ENCODE measurements around the gene DNAL4. TPM values are rescaled to one million over a fixed set of nuclear protein-coding genes. Genes with fewer than 3 reads are reported as not detected.

DNAL4 gene, protein sequence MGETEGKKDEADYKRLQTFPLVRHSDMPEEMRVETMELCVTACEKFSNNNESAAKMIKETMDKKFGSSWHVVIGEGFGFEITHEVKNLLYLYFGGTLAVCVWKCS
- 10 to 100 TPM in 2 of 4 donors, 1 to 10 TPM in 2; 5.8 to 14.3 (median 8.8) TPM for total RNA-seq

DNA sequence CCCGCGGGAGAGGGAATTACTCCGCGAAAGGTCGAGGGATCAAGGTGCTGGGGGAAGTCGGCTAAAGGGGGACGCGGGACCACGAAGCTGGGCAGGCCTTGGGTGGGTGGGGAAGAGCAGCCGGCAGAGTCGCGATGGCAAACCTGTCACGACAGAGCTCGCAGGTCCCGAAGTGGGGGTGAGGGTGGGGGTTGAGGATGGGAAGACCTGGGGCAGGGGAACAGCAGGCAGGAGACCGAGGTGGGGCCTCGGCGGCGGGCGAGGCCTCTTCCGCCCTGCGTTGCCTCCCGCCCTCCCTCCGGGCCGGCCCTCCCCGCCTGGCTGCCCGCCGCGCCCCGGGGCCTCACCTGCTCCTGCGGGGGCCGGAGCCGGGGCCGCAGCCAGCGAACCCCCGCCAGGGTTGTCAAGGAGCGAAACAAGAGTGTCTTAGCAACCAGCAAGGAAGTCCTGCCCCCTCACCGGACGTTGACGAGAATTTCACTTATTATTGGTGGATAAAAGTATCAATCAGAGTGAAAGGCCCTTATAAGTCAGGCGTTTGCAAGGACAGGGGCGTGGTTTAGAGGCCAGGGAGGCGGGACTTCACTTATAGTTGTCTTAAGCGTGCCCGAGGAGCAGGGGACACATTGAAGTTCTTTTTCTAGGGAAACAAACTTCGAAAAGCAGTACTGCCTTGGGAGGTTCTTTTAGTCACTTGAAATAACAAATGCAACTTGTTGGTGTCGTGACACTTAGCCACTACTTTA, at the start of gene DNAL4:
DNAL4 (minus strand) TSS at position 423 of the 746 bp plus-strand sequence. CDS start 11,412 bp downstream, outside the sequence.
- TF ChIP-seq, protein P1, sequence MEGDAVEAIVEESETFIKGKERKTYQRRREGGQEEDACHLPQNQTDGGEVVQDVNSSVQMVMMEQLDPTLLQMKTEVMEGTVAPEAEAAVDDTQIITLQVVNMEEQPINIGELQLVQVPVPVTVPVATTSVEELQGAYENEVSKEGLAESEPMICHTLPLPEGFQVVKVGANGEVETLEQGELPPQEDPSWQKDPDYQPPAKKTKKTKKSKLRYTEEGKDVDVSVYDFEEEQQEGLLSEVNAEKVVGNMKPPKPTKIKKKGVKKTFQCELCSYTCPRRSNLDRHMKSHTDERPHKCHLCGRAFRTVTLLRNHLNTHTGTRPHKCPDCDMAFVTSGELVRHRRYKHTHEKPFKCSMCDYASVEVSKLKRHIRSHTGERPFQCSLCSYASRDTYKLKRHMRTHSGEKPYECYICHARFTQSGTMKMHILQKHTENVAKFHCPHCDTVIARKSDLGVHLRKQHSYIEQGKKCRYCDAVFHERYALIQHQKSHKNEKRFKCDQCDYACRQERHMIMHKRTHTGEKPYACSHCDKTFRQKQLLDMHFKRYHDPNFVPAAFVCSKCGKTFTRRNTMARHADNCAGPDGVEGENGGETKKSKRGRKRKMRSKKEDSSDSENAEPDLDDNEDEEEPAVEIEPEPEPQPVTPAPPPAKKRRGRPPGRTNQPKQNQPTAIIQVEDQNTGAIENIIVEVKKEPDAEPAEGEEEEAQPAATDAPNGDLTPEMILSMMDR (IDR thresholded peaks at IDR 0.05; ENCODE audit: low read depth): no peak

DNA sequence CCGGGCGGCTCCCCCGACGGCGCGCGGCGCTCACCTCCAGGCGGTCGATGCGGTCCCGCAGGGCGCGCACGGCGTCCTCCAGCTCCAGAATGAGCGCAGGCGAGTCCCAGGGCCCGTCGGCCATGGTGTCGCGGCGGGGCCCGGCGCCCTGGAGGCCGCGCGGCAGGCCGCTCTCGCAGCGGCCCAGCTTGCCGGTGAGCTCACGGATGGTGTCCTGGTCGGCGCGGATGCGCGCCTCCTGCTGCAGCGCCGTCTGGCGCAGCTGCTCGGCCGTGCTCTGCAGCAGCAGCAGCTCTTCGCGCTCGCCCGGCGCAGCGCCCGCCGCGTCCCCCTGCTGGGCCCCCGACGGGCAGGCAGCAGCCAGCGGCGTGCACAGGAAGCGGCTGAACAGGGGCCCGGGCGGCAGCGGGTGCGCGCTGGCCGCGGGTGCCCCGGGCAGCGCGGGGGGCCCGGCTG, 49.3 kb upstream of the DNAL4 start:
- TF ChIP-seq, protein P1 (IDR thresholded peaks at IDR 0.05; ENCODE audit: low read depth): no peak

DNA sequence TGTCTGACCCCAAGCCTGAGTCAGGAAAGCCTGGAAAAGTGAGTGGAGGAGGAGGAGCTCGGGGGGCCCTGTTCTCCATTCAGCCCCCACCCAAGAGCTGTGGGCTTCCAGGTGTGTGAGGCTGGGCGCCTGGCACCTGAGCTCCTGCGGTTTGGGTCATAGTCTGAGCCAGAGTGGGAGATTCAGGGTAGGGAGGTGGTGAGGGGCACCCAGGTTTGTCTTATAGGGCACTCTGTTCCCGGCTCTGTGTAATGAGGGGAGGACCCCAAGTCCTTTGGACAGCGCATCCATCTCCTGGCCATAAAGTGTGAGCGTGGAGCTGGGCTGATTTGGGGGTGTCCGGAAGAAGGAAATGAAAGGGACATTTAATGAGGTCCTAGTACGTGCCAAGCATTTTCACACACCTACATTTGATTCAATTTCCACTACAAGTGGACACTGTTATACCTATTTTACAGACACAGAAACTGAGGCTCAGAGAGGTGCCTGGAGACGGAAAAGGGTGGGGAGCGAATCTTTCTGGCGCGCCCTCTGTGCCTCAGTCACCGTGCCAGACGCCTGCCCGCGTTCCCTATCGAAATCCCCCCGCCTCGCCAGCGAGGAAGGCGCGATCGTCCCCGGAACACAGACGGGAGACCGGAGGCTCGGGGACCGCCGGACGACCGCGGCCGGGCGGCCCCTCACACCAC, 48.7 kb upstream of the DNAL4 start:
- TF ChIP-seq, protein P1 (IDR thresholded peaks at IDR 0.05; ENCODE audit: low read depth): no peak

DNA sequence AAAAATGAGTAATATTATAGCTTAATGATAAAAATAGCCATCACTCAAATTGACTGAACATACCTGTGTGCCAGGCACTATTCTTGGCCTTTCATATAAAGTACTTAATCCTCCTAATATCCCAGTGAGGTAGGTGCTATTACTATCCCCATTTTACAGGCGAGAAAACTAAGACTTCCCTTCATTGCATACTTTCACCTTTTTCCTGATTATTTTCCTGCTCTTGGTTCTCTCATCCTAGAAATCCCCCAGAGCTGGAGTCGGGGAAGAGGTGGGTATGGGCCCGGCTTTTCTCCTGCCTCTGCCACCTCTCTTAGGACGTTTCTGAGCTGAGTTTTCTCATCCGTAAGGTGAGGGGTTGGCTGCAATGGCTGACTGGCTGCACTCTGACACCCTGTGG, 47.7 kb upstream of the DNAL4 start:
- TF ChIP-seq, protein P1 (IDR thresholded peaks at IDR 0.05; ENCODE audit: low read depth): no peak

DNA sequence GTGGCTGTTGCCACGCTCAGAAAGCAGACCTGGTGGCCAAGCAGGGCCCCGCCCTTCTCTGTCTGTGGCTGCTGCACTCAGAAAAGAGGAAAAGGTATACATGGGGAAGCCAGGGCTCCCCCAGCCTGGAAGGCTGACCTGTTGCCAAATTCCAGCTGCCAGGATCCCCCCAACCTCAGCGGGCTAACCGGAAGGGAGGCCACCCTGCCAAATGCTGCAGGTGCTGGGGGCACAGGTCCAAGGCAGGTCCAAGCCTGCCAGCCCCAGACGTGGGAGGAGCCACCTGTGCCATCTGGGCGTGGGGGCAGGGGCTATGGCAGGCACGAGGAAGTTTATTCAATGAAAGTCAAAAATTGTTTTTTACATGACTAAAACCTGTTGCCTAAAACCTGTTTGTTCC, 47.3 kb upstream of the DNAL4 start:
- TF ChIP-seq, protein P1 (IDR thresholded peaks at IDR 0.05; ENCODE audit: low read depth): no peak

DNA sequence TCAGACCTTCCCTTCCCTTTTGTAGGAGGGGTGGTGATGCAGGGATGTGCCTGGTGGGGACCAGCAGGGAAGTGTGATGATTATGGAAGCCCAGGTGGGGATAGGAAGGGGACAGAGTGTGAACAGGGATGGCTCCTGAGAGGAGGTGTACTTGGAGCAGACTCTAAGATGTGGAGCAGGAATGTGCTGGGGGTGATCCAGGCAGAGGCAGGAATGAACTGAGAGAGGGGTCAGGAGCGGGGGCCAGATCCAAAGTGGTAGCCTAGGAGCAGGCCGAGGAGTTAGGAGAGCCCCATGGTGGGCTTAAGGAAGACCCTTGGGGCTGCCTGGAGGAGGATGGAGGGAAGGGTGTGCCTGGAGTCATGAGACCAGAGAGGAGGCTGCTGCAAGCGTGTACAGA, 46.2 kb upstream of the DNAL4 start:
- TF ChIP-seq, protein P1 (IDR thresholded peaks at IDR 0.05; ENCODE audit: low read depth): no peak

DNA sequence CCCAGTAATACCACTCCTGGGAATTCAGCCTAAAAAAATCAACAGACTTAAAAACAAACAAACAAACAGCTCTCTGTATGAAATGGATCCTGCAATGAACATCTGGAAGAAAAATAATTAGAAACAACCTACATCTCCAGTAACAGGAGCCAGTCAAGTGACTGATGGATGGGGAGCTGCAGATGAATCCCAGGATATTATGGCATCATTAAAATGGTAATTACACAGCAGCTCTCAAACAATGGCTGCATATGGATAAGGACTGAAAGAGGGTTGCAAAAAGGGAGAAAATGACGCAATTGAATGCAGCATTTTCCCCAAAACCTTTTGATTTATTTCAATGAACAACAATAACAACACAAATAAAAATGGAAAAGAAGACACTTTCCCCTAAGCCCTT, 45.7 kb upstream of the DNAL4 start:
- TF ChIP-seq, protein P1 (IDR thresholded peaks at IDR 0.05; ENCODE audit: low read depth): no peak
